Sigmoid colon (tissue), 7 donors: ENCODE results near the gene TMCC3. TPM values are rescaled to one million over a fixed set of nuclear protein-coding genes. Genes with fewer than 3 reads are reported as not detected.
"Not testable (repeated sequence)": the region's sequence is repeated elsewhere in the genome, so short reads cannot be mapped to it uniquely, and the experiment has no call there.

Experiments used
- DNase-seq: peaks from one replicate; pipeline ENCODE4 v3.0.0-alpha.2; 2019
- H3K27ac ChIP-seq, 4 donors: fragments of 200-600 bp; sonication (generic); one replicate each; pipeline ENCODE4 v1.5.1; 2016 to 2019; ENCODE audit warnings: mild to moderate bottlenecking in 1 of 4
- H3K27me3 ChIP-seq, 3 donors: fragments of 200-600 bp; sonication (generic); one replicate each; pipeline ENCODE4 v1.5.1; 2019; ENCODE audit warnings: mild to moderate bottlenecking in 1 of 3
- H3K36me3 ChIP-seq, 4 donors: fragments of 200-600 bp; sonication (generic); one replicate each; pipeline ENCODE4 v1.5.1; 2016 to 2019
- H3K4me1 ChIP-seq, 4 donors: fragments of 200-600 bp; sonication (generic); one replicate each; pipeline ENCODE4 v1.5.1; 2017 to 2019
- H3K4me3 ChIP-seq, 4 donors: fragments of 200-600 bp; sonication (generic); one replicate each; pipeline ENCODE4 v1.5.1; 2017 to 2019; ENCODE audit warnings: mild to moderate bottlenecking in 2 of 4, moderate library complexity in 1 of 4
- H3K9me3 ChIP-seq, 4 donors: fragments of 200-600 bp in 3 of 4; sonication (generic) in 3 of 4; one replicate each; pipeline versions ENCODE4 v1.5.1 to v1.6.1; 2013 to 2019
- CTCF ChIP-seq, 4 experiments: fragments of 450-650 bp in 3 of 4; fragments of 200-600 bp in 1 of 4; IDR thresholded peaks; one replicate each; pipeline ENCODE4 v1.5.1; 2016 to 2019; ENCODE audit warnings: antibody characterized with exemption in 4 of 4, mild to moderate bottlenecking in 3 of 4, moderate library complexity in 2 of 4
- EP300 ChIP-seq, 4 donors: sonication (generic); formaldehyde crosslinking; IDR thresholded peaks; one replicate each; pipeline ENCODE4 v1.6.1; 2017; ENCODE audit warnings: antibody characterized with exemption in 4 of 4
- POLR2A ChIP-seq, 2 donors: fragments of 450-650 bp; IDR thresholded peaks; one replicate each; pipeline ENCODE4 v1.6.1; 2016; ENCODE audit warnings: antibody characterized with exemption in 2 of 2, mild to moderate bottlenecking in 2 of 2, moderate library complexity in 2 of 2
- POLR2AphosphoS5 ChIP-seq, 4 donors: sonication (generic); formaldehyde crosslinking; IDR thresholded peaks; one replicate each; pipeline ENCODE4 v1.6.1; 2017; ENCODE audit warnings: antibody characterized with exemption in 4 of 4
- WGBS, 2 donors: extraction: QIAGEN DNeasy Blood & Tissue Kit; methylation state at CpG; one replicate each; pipeline ENCODE4 v1.1.7; 2013; 5-methylcytosine and 5-hydroxymethylcytosine counted together
- intact Hi-C: fragments of 100-400 bp; cut with DNase I; formaldehyde crosslinking; loops from one replicate; pipeline ENCODE4 v1.15.1; 2023
- polyA plus RNA-seq, 3 donors: library from polyadenylated mRNA; stranded (reverse); fragments of 200-250 nt; gene quantifications; one replicate each; pipeline ENCODE4 v1.2.3, GENCODE V29; 2013
- total RNA-seq, 4 donors: library from RNA; depleted of rRNA; stranded (reverse); fragments of >200 nt; gene quantifications; one replicate each; pipeline ENCODE4 v1.1.0, GENCODE V29; 2016
- donor health status: healthy with polysubstance abuse.
- donor health status: Bipolar disorder and iron deficiency.
- donor health status: healthy.

Gene TMCC3
- total and polyA plus RNA-seq, 7 donors, result 4.9 to 44.9 (median 8.3) TPM

- H3K4me3 ChIP-seq, result peak overlapping the region; percentile 3 to 33 (median 22)
- intact Hi-C loops, result no loop called here
- H3K4me1 ChIP-seq, result peaks cover 0 to 30% (median 18%) of the 10 kb centered on the region in 4 donors
- DNase-seq, result no peak
- peak overlapping the region; percentile 52 to 73 (median 62) for H3K27ac ChIP-seq
- 16 to 53% methylated on average over 14 of the region's 14 CpGs for WGBS, 2 donors
- H3K9me3 ChIP-seq, result no peaks in the 10 kb centered on the region
- H3K27me3 ChIP-seq, result no peaks in the 10 kb centered on the region
- no peak for TF ChIP-seq POLR2A (IDR thresholded peaks at IDR 0.05)
- peak in 1 of 4 donors; percentile 11 for TF ChIP-seq POLR2AphosphoS5 (IDR thresholded peaks at IDR 0.05)
- no peak for TF ChIP-seq CTCF (IDR thresholded peaks at IDR 0.05)
- TF ChIP-seq EP300 (IDR thresholded peaks at IDR 0.05), result no peak
- H3K36me3 ChIP-seq, result no peaks in the 10 kb centered on the region
Observed at GRCh38 chr12:94615260-94616181, 34.8 kb downstream of the TMCC3 start.

- no peak overlapping the region for H3K4me3 ChIP-seq
- intact Hi-C loops, result loop anchor here (5.0 kb wide), 1 partner anchor 33 kb away; no protein-coding TSS in a partner anchor
Observed at GRCh38 chr12:94614288-94614721, 36.1 kb downstream of the TMCC3 start.

GRCh38 chr12:94609917-94610443, 40.4 kb downstream of the TMCC3 start:
- intact Hi-C loops, result loop anchor here (5.0 kb wide), 1 partner anchor 37 kb away; no protein-coding TSS in a partner anchor

More at GRCh38 chr12:94614288-94614721, 36.1 kb downstream of the TMCC3 start:
- Histone ChIP-seq H3K4me1 (peaks cover 0 to 30% (median 18%) of the 10 kb centered on the region in 4 donors), H3K36me3 (no peaks in the 10 kb centered on the region), H3K9me3 (no peaks in the 10 kb centered on the region), H3K27ac (peak overlapping the region in 3 of 4 donors; percentile 52 to 73 (median 66)), H3K27me3 (no peaks in the 10 kb centered on the region)
- no peak for TF ChIP-seq EP300 (IDR thresholded peaks at IDR 0.05)
- TF ChIP-seq POLR2AphosphoS5 (IDR thresholded peaks at IDR 0.05), result no peak
- TF ChIP-seq CTCF (IDR thresholded peaks at IDR 0.05), result no peak
- WGBS, 2 donors, result 87 to 89% methylated on average over 3 of the region's 3 CpGs
- DNase-seq, result no peak

GRCh38 chr12:94606810-94607209, 43.5 kb downstream of the TMCC3 start:
- H3K27ac ChIP-seq, H3K4me1 ChIP-seq, H3K9me3 ChIP-seq, H3K27me3 ChIP-seq, intact Hi-C loops, DNase-seq, H3K36me3 ChIP-seq, H3K4me3 ChIP-seq: not testable (repeated sequence)
- 84 to 89% methylated on average over 6 of the region's 6 CpGs for WGBS, 2 donors

More at GRCh38 chr12:94609917-94610443, 40.4 kb downstream of the TMCC3 start:
- Histone ChIP-seq H3K9me3 (no peaks in the 10 kb centered on the region), H3K27me3 (no peaks in the 10 kb centered on the region), H3K27ac (no peak overlapping the region), H3K36me3 (no peaks in the 10 kb centered on the region), H3K4me3 (no peak overlapping the region), H3K4me1 (peaks cover 0 to 7% (median 3%) of the 10 kb centered on the region in 4 donors)
- DNase-seq, result no peak
- no peak for TF ChIP-seq POLR2AphosphoS5 (IDR thresholded peaks at IDR 0.05)
- no peak for TF ChIP-seq CTCF (IDR thresholded peaks at IDR 0.05)
- no peak for TF ChIP-seq EP300 (IDR thresholded peaks at IDR 0.05)
- no peak for TF ChIP-seq POLR2A (IDR thresholded peaks at IDR 0.05)
- 78 to 89% methylated on average over 5 of the region's 5 CpGs for WGBS, 2 donors

GRCh38 chr12:94604366-94604698, 46.0 kb downstream of the TMCC3 start:
- intact Hi-C loops, result no loop called here
- Histone ChIP-seq H3K27ac (no peak overlapping the region), H3K4me1 (no peaks in the 10 kb centered on the region), H3K27me3 (no peaks in the 10 kb centered on the region), H3K36me3 (no peaks in the 10 kb centered on the region), H3K9me3 (no peaks in the 10 kb centered on the region), H3K4me3 (no peak overlapping the region)
- no peak for DNase-seq
- TF ChIP-seq CTCF (IDR thresholded peaks at IDR 0.05) (no peak), EP300 (IDR thresholded peaks at IDR 0.05) (no peak), POLR2A (IDR thresholded peaks at IDR 0.05) (no peak), POLR2AphosphoS5 (IDR thresholded peaks at IDR 0.05) (no peak)
- 76 to 80% methylated on average over 3 of the region's 3 CpGs for WGBS, 2 donors
